Peyer's patch (tissue), 4 donors: ENCODE results near the gene NMRK2. TPM values are rescaled to one million over a fixed set of nuclear protein-coding genes. Genes with fewer than 3 reads are reported as not detected.
"Not testable (repeated sequence)": the region's sequence is repeated elsewhere in the genome, so short reads cannot be mapped to it uniquely, and the experiment has no call there.

Experiments used
- DNase-seq, 3 donors: peaks; one replicate each; pipeline ENCODE4 v3.0.0-alpha.2; 2017 to 2019
- H3K27ac ChIP-seq, 4 donors: fragments of 200-600 bp; sonication (generic); one replicate each; pipeline ENCODE4 v1.5.1; 2016 to 2019
- H3K27me3 ChIP-seq, 2 donors: fragments of 200-600 bp; sonication (generic); one replicate each; pipeline ENCODE4 v1.5.1; 2019
- H3K36me3 ChIP-seq, 3 donors: fragments of 200-600 bp; sonication (generic); one replicate each; pipeline ENCODE4 v1.5.1; 2016 to 2019
- H3K4me1 ChIP-seq, 4 donors: fragments of 200-600 bp; sonication (generic); one replicate each; pipeline ENCODE4 v1.5.1; 2016 to 2019
- H3K4me3 ChIP-seq, 4 donors: fragments of 200-600 bp; sonication (generic); 1 replicate in 3 of 4; 2 replicates in 1 of 4; pipeline ENCODE4 v1.5.1; 2016 to 2019; ENCODE audit warnings: mild to moderate bottlenecking in 1 of 4
- H3K9me3 ChIP-seq, 4 donors: fragments of 200-600 bp; sonication (generic); one replicate each; pipeline ENCODE4 v1.5.1; 2016 to 2019; ENCODE audit warnings: mild to moderate bottlenecking in 1 of 4
- POLR2A ChIP-seq, 2 donors: fragments of 450-650 bp; IDR thresholded peaks; one replicate each; pipeline ENCODE4 v1.5.1; 2017; ENCODE audit warnings: antibody characterized with exemption in 2 of 2, mild to moderate bottlenecking in 2 of 2, moderate library complexity in 2 of 2
- total RNA-seq, 4 donors: library from RNA; depleted of rRNA; stranded (reverse); fragments of >200 nt; gene quantifications; one replicate each; pipeline ENCODE4 v1.1.0, GENCODE V29; 2016
- TF ChIP-seq, protein P1 (sequence below), 6 experiments: fragments of 450-650 bp in 4 of 6; fragments of 200-600 bp in 2 of 6; sonication (generic) in 1 of 6; IDR thresholded peaks; one replicate each; pipeline ENCODE4 v1.5.1; 2017 to 2019; ENCODE audit warnings: antibody characterized with exemption in 6 of 6, mild to moderate bottlenecking in 3 of 6, moderate library complexity in 1 of 6

The NMRK2 gene
- total RNA-seq, 4 donors from 2014 or later, result not detected

- Histone ChIP-seq H3K27me3 (no peaks in the 10 kb centered on the region), H3K4me1 (peaks cover 0 to 50% (median 8%) of the 10 kb centered on the region in 4 donors), H3K4me3 (peak overlapping the region in 2 of 4 donors; percentile 37 to 39), H3K36me3 (peaks cover 0 to 54% (median 0%) of the 10 kb centered on the region in 3 donors), H3K27ac (peak overlapping the region; percentile 59 to 99 (median 92)), H3K9me3 (no peaks in the 10 kb centered on the region)
- TF ChIP-seq, protein P1, sequence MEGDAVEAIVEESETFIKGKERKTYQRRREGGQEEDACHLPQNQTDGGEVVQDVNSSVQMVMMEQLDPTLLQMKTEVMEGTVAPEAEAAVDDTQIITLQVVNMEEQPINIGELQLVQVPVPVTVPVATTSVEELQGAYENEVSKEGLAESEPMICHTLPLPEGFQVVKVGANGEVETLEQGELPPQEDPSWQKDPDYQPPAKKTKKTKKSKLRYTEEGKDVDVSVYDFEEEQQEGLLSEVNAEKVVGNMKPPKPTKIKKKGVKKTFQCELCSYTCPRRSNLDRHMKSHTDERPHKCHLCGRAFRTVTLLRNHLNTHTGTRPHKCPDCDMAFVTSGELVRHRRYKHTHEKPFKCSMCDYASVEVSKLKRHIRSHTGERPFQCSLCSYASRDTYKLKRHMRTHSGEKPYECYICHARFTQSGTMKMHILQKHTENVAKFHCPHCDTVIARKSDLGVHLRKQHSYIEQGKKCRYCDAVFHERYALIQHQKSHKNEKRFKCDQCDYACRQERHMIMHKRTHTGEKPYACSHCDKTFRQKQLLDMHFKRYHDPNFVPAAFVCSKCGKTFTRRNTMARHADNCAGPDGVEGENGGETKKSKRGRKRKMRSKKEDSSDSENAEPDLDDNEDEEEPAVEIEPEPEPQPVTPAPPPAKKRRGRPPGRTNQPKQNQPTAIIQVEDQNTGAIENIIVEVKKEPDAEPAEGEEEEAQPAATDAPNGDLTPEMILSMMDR (IDR thresholded peaks at IDR 0.05), result no peak
- peak; percentile 19 to 48 for TF ChIP-seq POLR2A (IDR thresholded peaks at IDR 0.05)
- peak in 2 of 3 donors; percentile 93 to 94 for DNase-seq
Observed at GRCh38 chr19:3966051-3967017, 33.5 kb downstream of the NMRK2 start.

- H3K9me3 ChIP-seq, DNase-seq, H3K27me3 ChIP-seq: not testable (repeated sequence)
- H3K4me1 ChIP-seq, result peaks cover 0 to 55% (median 12%) of the 10 kb centered on the region in 4 donors
- peak overlapping the region; percentile 59 to 99 (median 96) for H3K27ac ChIP-seq
- H3K36me3 ChIP-seq, result peaks cover 0 to 38% (median 0%) of the 10 kb centered on the region in 3 donors
- H3K4me3 ChIP-seq, result peak overlapping the region in 1 of 4 donors; percentile 6
Observed at GRCh38 chr19:3967983-3968382, 35.1 kb downstream of the NMRK2 start.

- Histone ChIP-seq H3K27ac (peak overlapping the region; percentile 95 to 99 (median 96)), H3K27me3 (no peaks in the 10 kb centered on the region), H3K9me3 (no peaks in the 10 kb centered on the region), H3K4me3 (peak overlapping the region in 2 of 4 donors; percentile 98), H3K36me3 (peaks cover 0 to 30% (median 0%) of the 10 kb centered on the region in 3 donors), H3K4me1 (peaks cover 0 to 55% (median 12%) of the 10 kb centered on the region in 4 donors)
- TF ChIP-seq, protein P1 (IDR thresholded peaks at IDR 0.05), result no peak
- TF ChIP-seq POLR2A (IDR thresholded peaks at IDR 0.05), result no peak
- peak in 2 of 3 donors; percentile 64 to 84 for DNase-seq
Observed at GRCh38 chr19:3968556-3969434, 35.9 kb downstream of the NMRK2 start.

GRCh38 chr19:3969435-3970312 lies 36.8 kb downstream of the NMRK2 start:
- no peak for DNase-seq
- no peak for TF ChIP-seq POLR2A (IDR thresholded peaks at IDR 0.05)
- TF ChIP-seq, protein P1 (IDR thresholded peaks at IDR 0.05), result peak in 1 of 6 experiments; percentile 3
- peak overlapping the region; percentile 95 to 99 (median 96) for H3K27ac ChIP-seq
- peaks cover 0 to 21% (median 0%) of the 10 kb centered on the region in 3 donors for H3K36me3 ChIP-seq
- H3K4me3 ChIP-seq, result peak overlapping the region; percentile 83 to 98 (median 98)
- no peaks in the 10 kb centered on the region for H3K9me3 ChIP-seq
- H3K4me1 ChIP-seq, result peaks cover 0 to 55% (median 12%) of the 10 kb centered on the region in 4 donors
- no peaks in the 10 kb centered on the region for H3K27me3 ChIP-seq

GRCh38 chr19:3970313-3970807 lies 37.5 kb downstream of the NMRK2 start:
- DNase-seq, result no peak
- H3K27ac ChIP-seq, result peak overlapping the region; percentile 95 to 99 (median 96)
- no peaks in the 10 kb centered on the region for H3K27me3 ChIP-seq
- peak overlapping the region; percentile 83 to 98 (median 98) for H3K4me3 ChIP-seq
- TF ChIP-seq, protein P1 (IDR thresholded peaks at IDR 0.05), result no peak
- no peak for TF ChIP-seq POLR2A (IDR thresholded peaks at IDR 0.05)
- peaks cover 0 to 19% (median 0%) of the 10 kb centered on the region in 3 donors for H3K36me3 ChIP-seq
- H3K4me1 ChIP-seq, result peaks cover 0 to 51% (median 12%) of the 10 kb centered on the region in 4 donors
- no peaks in the 10 kb centered on the region for H3K9me3 ChIP-seq
